Right atrium auricular region (tissue), 2 donors: Measurements from ENCODE around the gene SLC9A5. TPM values are rescaled to one million over a fixed set of nuclear protein-coding genes. Genes with fewer than 3 reads are reported as not detected.

Source experiments
- DNase-seq: peaks from one replicate; pipeline ENCODE4 v3.0.0-alpha.2; 2019; ENCODE audit warnings: low spot score
- H3K27ac ChIP-seq, 2 donors: fragments of 200-600 bp; sonication (generic); 1 replicate in 1 of 2; 2 replicates in 1 of 2; pipeline ENCODE4 v1.5.1; 2016 to 2019
- H3K27me3 ChIP-seq, 2 donors: fragments of 200-600 bp; sonication (generic); one replicate each; pipeline versions ENCODE4 v1.5.1 to v1.6.0; 2017 to 2019
- H3K36me3 ChIP-seq: fragments of 200-600 bp; sonication (generic); one replicate; pipeline ENCODE4 v1.5.1; 2016
- H3K4me1 ChIP-seq, 2 donors: fragments of 200-600 bp; sonication (generic); one replicate each; pipeline versions ENCODE4 v1.5.1 to v1.6.0; 2017 to 2019
- H3K4me3 ChIP-seq, 2 donors: fragments of 200-600 bp; sonication (generic); 1 replicate in 1 of 2; 2 replicates in 1 of 2; pipeline ENCODE4 v1.5.1; 2017 to 2019; ENCODE audit warnings: mild to moderate bottlenecking in 1 of 2, moderate library complexity in 1 of 2
- H3K9me3 ChIP-seq, 2 donors: fragments of 200-600 bp; sonication (generic); one replicate each; pipeline ENCODE4 v1.5.1; 2019
- total RNA-seq, 2 donors: library from RNA; depleted of rRNA; stranded (reverse); fragments of >200 nt; gene quantifications; one replicate each; pipeline ENCODE4 v1.1.0, GENCODE V29; 2016
- TF ChIP-seq, protein P1 (sequence below), 2 donors: fragments of 200-600 bp; sonication (generic); IDR thresholded peaks; one replicate each; pipeline ENCODE4 v1.5.1; 2019; ENCODE audit warnings: antibody characterized with exemption in 2 of 2

Gene SLC9A5
- total RNA-seq, 2 donors from 2014 or later: 1.5 to 2.4 TPM

DNA sequence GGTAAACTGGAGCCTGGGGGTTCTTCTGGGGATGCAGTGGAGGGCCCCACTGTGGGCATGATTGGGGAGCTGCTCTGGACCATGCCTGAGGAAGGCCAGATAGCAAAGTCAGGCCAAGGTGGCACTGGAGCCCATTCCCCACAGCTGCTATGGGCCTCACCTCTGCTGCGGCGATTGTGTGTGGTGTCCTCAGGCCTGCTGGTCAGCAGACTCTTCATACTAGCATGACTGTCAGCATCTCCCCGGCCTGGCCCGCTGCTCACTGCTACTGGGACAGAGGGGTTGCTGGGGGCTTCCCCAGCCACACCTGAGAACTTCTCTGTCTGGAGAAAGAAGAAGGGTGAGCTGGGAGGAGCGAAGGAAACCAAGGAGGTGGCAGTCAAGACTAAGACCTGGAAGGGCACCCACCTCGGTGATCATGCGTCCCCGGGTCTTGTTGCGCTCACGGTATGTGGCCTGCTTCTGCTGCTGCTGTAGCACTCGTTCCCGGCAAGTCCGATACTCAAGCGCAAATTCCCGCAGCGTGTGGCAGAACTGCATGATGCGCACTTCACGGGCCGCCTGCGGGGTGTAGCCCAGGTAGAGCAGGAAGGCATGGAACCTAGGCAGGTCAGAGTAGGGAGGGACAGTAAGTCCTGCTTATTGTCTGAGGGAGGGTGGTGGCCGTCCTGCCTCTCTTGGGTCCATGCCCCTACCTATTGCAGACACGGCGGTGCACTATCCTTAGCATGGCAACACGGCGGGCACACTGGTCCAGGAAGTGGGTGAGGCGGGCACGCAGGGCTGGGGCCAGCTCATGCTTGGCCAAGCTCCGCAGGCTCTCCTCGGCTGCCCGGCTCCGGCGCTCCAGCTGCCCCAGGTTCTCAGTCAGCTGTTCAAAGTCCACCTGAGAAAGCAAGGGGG lies 18.6 kb upstream of the SLC9A5 start:
- Histone ChIP-seq H3K36me3 (peaks cover 69% of the 10 kb centered on the region), H3K4me3 (no peak overlapping the region), H3K4me1 (peaks cover 0 to 19% of the 10 kb centered on the region in 2 donors), H3K27me3 (no peaks in the 10 kb centered on the region), H3K9me3 (no peaks in the 10 kb centered on the region), H3K27ac (no peak overlapping the region)
- no peak for DNase-seq
- TF ChIP-seq, protein P1, sequence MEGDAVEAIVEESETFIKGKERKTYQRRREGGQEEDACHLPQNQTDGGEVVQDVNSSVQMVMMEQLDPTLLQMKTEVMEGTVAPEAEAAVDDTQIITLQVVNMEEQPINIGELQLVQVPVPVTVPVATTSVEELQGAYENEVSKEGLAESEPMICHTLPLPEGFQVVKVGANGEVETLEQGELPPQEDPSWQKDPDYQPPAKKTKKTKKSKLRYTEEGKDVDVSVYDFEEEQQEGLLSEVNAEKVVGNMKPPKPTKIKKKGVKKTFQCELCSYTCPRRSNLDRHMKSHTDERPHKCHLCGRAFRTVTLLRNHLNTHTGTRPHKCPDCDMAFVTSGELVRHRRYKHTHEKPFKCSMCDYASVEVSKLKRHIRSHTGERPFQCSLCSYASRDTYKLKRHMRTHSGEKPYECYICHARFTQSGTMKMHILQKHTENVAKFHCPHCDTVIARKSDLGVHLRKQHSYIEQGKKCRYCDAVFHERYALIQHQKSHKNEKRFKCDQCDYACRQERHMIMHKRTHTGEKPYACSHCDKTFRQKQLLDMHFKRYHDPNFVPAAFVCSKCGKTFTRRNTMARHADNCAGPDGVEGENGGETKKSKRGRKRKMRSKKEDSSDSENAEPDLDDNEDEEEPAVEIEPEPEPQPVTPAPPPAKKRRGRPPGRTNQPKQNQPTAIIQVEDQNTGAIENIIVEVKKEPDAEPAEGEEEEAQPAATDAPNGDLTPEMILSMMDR (IDR thresholded peaks at IDR 0.05): no peak

DNA sequence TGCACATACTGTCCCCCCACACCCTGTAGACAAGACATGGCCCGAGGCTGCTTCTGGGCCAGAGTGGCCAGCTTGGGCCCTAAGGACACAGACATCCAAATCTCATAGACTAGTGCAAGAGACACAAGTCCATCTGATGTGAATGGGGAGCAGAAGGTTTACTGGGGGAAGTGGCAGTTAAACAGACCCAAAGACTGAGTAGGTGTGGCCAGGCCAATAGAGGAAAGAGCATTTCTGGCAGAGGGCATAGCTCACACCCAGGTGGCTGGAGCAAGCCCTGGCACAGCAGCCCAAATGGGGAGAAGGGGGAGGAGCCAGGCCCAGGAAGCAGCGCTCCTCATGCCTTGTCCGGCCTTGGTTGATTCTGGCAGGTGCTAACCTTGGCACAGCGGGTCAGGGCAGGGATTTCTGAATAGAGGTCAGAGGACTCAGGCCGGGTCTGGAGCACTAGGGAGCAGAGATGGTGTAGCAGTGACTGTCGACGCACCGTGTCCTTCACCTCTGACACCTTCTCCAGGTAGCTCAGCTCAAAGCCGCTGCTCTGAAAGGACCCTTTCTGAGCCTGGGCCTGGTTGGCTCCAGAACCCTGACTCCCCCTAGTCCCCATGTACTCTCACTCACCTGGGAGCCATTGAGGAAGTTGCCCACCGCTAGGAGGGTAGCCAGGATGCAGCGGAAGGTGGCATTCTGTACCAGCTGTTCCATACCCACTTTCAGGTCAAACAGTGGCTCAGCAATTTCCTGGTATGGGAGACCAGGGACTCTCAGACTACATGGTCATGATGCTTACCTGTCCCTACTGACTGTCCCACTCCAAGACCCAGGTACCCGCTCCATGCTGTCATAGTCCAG lies 17.7 kb upstream of the SLC9A5 start:
- Histone ChIP-seq H3K27me3 (no peaks in the 10 kb centered on the region), H3K27ac (no peak overlapping the region), H3K36me3 (peaks cover 77% of the 10 kb centered on the region)

DNA sequence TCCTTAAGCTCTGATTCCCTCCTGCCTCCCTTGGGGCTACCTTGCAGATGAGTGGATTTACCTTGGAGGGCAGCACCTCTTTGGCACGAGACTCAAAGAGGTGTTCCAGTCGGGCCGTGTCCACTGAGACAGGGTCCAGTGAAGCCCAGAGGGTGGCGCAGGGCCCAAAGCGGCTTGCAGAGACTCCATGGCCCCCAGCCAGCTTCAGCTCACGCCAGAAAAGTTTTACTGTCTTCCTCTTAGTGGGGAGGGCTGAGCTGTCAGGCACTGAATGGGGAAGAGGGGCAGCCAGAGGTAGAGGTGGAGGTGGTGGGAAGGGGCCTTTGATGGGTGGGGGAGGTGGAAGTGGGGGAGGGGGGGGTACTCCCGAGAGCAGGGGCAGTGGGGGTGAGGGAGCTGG lies 15.2 kb upstream of the SLC9A5 start:
- no peaks in the 10 kb centered on the region for H3K27me3 ChIP-seq
- H3K4me3 ChIP-seq: no peak overlapping the region
- TF ChIP-seq, protein P1 (IDR thresholded peaks at IDR 0.05): no peak
- no peaks in the 10 kb centered on the region for H3K9me3 ChIP-seq
- peaks cover 97% of the 10 kb centered on the region for H3K36me3 ChIP-seq
- DNase-seq: no peak
- H3K27ac ChIP-seq: no peak overlapping the region
- H3K4me1 ChIP-seq: no peaks in the 10 kb centered on the region

More for the DNA sequence above, 17.7 kb upstream of the SLC9A5 start:
- no peak overlapping the region for H3K4me3 ChIP-seq
- no peak for DNase-seq
- peaks cover 0 to 15% of the 10 kb centered on the region in 2 donors for H3K4me1 ChIP-seq
- H3K9me3 ChIP-seq: no peaks in the 10 kb centered on the region
- TF ChIP-seq, protein P1 (IDR thresholded peaks at IDR 0.05): no peak

DNA sequence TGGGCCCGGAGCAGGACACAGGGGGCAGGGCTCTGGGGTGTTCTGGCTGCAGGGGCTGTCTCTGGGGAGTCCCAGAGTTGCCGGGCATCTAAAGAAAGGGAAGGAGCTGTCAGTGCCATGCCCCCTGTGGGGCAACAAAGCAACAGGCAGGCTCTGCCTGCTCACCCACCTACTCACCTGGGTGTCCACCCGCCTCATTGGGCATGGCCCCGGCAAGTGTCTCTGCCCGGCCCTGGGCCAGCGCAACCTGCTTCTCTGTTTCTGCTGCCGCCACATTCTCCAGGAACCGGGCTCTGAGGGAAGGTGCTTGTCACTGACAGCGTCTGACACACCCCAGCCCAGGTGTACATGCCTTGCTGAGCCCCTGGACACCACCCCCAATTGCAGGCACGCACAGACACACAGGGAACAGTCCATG lies 14.6 kb upstream of the SLC9A5 start:
- peaks cover 97% of the 10 kb centered on the region for H3K36me3 ChIP-seq
- no peaks in the 10 kb centered on the region for H3K9me3 ChIP-seq
- no peak overlapping the region for H3K4me3 ChIP-seq
- no peak overlapping the region for H3K27ac ChIP-seq
- H3K4me1 ChIP-seq: no peaks in the 10 kb centered on the region
- no peaks in the 10 kb centered on the region for H3K27me3 ChIP-seq
- no peak for DNase-seq
- TF ChIP-seq, protein P1 (IDR thresholded peaks at IDR 0.05): no peak

DNA sequence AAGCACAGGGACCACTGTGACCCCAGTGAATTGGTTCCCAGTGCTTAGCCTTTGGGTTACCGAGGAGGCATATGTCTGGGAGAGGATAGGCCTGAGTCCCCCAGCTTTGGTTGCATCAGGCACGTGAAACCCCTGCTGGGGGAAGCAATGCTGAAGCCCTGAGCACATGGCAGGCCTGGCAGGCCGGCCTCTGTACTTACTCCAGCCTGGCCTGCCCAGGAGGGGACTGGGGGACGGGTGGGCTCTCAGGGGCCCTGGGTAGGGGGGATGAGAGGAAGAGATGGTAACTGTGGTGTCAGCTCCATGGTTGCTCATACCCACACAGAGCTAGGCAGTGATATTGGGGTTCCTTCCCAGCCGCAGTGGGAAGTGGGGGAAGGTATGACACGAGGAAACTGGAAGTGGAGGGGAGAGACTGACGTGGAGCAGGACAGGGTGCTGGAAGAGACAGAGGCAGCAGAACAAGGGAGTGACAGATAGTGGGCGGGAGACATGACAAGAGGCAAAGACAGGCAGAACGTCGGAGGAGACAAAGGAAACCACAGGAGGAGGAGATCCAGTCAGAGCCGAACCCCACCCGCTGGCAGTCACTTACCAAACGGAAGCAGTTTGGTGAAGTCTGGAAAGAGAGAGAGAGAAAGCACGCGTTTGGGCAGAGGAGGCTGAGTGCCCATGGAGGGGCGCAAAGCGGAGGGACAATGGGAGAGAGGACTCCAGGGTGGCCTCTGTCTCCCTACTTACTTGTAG lies 12.8 kb upstream of the SLC9A5 start:
- DNase-seq: no peak
- TF ChIP-seq, protein P1 (IDR thresholded peaks at IDR 0.05): no peak
- H3K27ac ChIP-seq: no peak overlapping the region
- no peaks in the 10 kb centered on the region for H3K27me3 ChIP-seq
- no peaks in the 10 kb centered on the region for H3K9me3 ChIP-seq
- peaks cover 86% of the 10 kb centered on the region for H3K36me3 ChIP-seq
- H3K4me3 ChIP-seq: no peak overlapping the region
- H3K4me1 ChIP-seq: peaks cover 0 to 13% of the 10 kb centered on the region in 2 donors
